ENCODE data around the gene NAPG. TPM values are rescaled to one million over a fixed set of nuclear protein-coding genes. Genes with fewer than 3 reads are reported as not detected.
A peak's percentile ranks its signal among the peaks of the same experiment; 100 is the strongest.

NAPG gene
- total RNA-seq, 1 experiment from 2014 or later = 41.5 TPM

GRCh38 chr18:10522574-10522973 lies 3.3 kb upstream of the NAPG start:
- Mint-ChIP-seq H3K4me1 (ENCODE audit: low read depth, unreplicated experiment) (peaks cover 14% of the 10 kb centered on the region), H3K27ac (ENCODE audit: unreplicated experiment) (no peak overlapping the region), H3K9me3 (ENCODE audit: unreplicated experiment) (no peaks in the 10 kb centered on the region), H3K4me3 (ENCODE audit: unreplicated experiment) (no peak overlapping the region), H3K36me3 (ENCODE audit: insufficient read depth, unreplicated experiment) (peaks cover 4% of the 10 kb centered on the region), H3K27me3 (ENCODE audit: insufficient read depth, unreplicated experiment) (peaks cover 10% of the 10 kb centered on the region)
- peaks cover 1% of the 10 kb centered on the region for H3K27me3 ChIP-seq (replicated peaks; ENCODE audit: control insufficient read depth, insufficient read depth, low read length)
- H3K9me3 ChIP-seq = no peaks in the 10 kb centered on the region
- H3K36me3 ChIP-seq (ENCODE audit: control insufficient read depth, insufficient read depth, low read length) = no peaks in the 10 kb centered on the region
- no peak overlapping the region for H3K4me3 ChIP-seq (ENCODE audit: low read depth, low read length)
- intact Hi-C loops (cut with micrococcal nuclease; ENCODE audit: unreplicated experiment) = no loop called here
- POLR2A ChIA-PET = no interaction called here
- no TSS peak for BruUV-seq (replicated peaks)
- peaks cover 6% of the 10 kb centered on the region; the same call in 1 of the 2 replicates for H3K4me1 ChIP-seq
- DNase-seq = no peak
- TF ChIP-seq CTCF (IDR thresholded peaks at IDR 0.05; ENCODE audit: insufficient read depth in 1 of 2, low read depth in 1 of 2, low read length in 1 of 2, severe bottlenecking in 1 of 2, unreplicated experiment in 1 of 2) = no peak
- CTCF ChIA-PET = no interaction called here

GRCh38 chr18:10523544-10523943 lies 2.3 kb upstream of the NAPG start:
- no peak overlapping the region for H3K4me3 Mint-ChIP-seq (ENCODE audit: unreplicated experiment)
- no peak for TF ChIP-seq CTCF (IDR thresholded peaks at IDR 0.05; ENCODE audit: insufficient read depth in 1 of 2, low read depth in 1 of 2, low read length in 1 of 2, severe bottlenecking in 1 of 2, unreplicated experiment in 1 of 2)
- H3K4me1 Mint-ChIP-seq (ENCODE audit: low read depth, unreplicated experiment) = peaks cover 22% of the 10 kb centered on the region
- DNase-seq = no peak
- ChIA-PET CTCF (no interaction called here), POLR2A (no interaction called here)
- H3K4me1 ChIP-seq = peaks cover 6% of the 10 kb centered on the region; the same call in 1 of the 2 replicates
- H3K27me3 Mint-ChIP-seq (ENCODE audit: insufficient read depth, unreplicated experiment) = peaks cover 10% of the 10 kb centered on the region
- no peaks in the 10 kb centered on the region for H3K36me3 ChIP-seq (ENCODE audit: control insufficient read depth, insufficient read depth, low read length)
- H3K9me3 Mint-ChIP-seq (ENCODE audit: unreplicated experiment) = no peaks in the 10 kb centered on the region
- H3K9me3 ChIP-seq = no peaks in the 10 kb centered on the region
- no TSS peak for BruUV-seq (replicated peaks)
- H3K27me3 ChIP-seq (replicated peaks; ENCODE audit: control insufficient read depth, insufficient read depth, low read length) = peaks cover 1% of the 10 kb centered on the region
- intact Hi-C loops (cut with micrococcal nuclease; ENCODE audit: unreplicated experiment) = no loop called here
- H3K4me3 ChIP-seq (ENCODE audit: low read depth, low read length) = no peak overlapping the region
- no peak overlapping the region for H3K27ac Mint-ChIP-seq (ENCODE audit: unreplicated experiment)
- peaks cover 4% of the 10 kb centered on the region for H3K36me3 Mint-ChIP-seq (ENCODE audit: insufficient read depth, unreplicated experiment)

- DNase-seq = no peak
- Mint-ChIP-seq H3K9me3 (ENCODE audit: unreplicated experiment) (no peaks in the 10 kb centered on the region), H3K27ac (ENCODE audit: unreplicated experiment) (no peak overlapping the region), H3K27me3 (ENCODE audit: insufficient read depth, unreplicated experiment) (peaks cover 6% of the 10 kb centered on the region), H3K36me3 (ENCODE audit: insufficient read depth, unreplicated experiment) (peaks cover 4% of the 10 kb centered on the region), H3K4me1 (ENCODE audit: low read depth, unreplicated experiment) (peaks cover 23% of the 10 kb centered on the region), H3K4me3 (ENCODE audit: unreplicated experiment) (peak overlapping the region; percentile 97)
- ChIA-PET POLR2A (no interaction called here), CTCF (no interaction called here)
- intact Hi-C loops (cut with micrococcal nuclease; ENCODE audit: unreplicated experiment) = no loop called here
- H3K4me3 ChIP-seq (ENCODE audit: low read depth, low read length) = no peak overlapping the region
- TF ChIP-seq CTCF (IDR thresholded peaks at IDR 0.05; ENCODE audit: insufficient read depth in 1 of 2, low read depth in 1 of 2, low read length in 1 of 2, severe bottlenecking in 1 of 2, unreplicated experiment in 1 of 2) = no peak
- no peaks in the 10 kb centered on the region for H3K9me3 ChIP-seq
- no TSS peak for BruUV-seq (replicated peaks)
- H3K4me1 ChIP-seq = peaks cover 6% of the 10 kb centered on the region; the same call in 1 of the 2 replicates
- H3K27me3 ChIP-seq (replicated peaks; ENCODE audit: control insufficient read depth, insufficient read depth, low read length) = peaks cover 1% of the 10 kb centered on the region
- no peaks in the 10 kb centered on the region for H3K36me3 ChIP-seq (ENCODE audit: control insufficient read depth, insufficient read depth, low read length)
Measured at GRCh38 chr18:10524507-10525370, 1.1 kb upstream of the NAPG start.
